Activated CD4-positive, alpha-beta T cell treated with anti-CD3 and anti-CD28 coated beads, Interleukin-2, amount 10 ng/mL, durations not matched to agents 7 days and 5 days (primary cell): ENCODE measurements around the gene KIAA0513. TPM values are rescaled to one million over a fixed set of nuclear protein-coding genes. Genes with fewer than 3 reads are reported as not detected.

Source experiments
- total RNA-seq, 2 experiments: library from RNA; stranded (reverse); gene quantifications; one replicate each; pipeline ENCODE4 v1.2.3, GENCODE V29; 2021

The KIAA0513 gene
- total RNA-seq, 2 experiments from 2014 or later, result 13.6 to 14.8 TPM

Other genes with a start within 250 kb of the KIAA0513 start
- under 1 TPM; 0.25 to 0.27 TPM for gene CRISPLD2, start 207.8 kb upstream of the KIAA0513 start, total RNA-seq
- 10 to 100 TPM; 30.7 to 33.9 TPM for gene ZDHHC7, start 16.3 kb upstream of the KIAA0513 start, total RNA-seq
- gene CIBAR2, start 84.7 kb downstream of the KIAA0513 start, total RNA-seq, result not detected